Lung microvascular endothelial cell (primary cell): ENCODE results near the gene DFFB. TPM values are rescaled to one million over a fixed set of nuclear protein-coding genes. Genes with fewer than 3 reads are reported as not detected.

Source experiments
- DNase-seq, 2 donors: peaks; one replicate each; pipeline versions ENCODE4 v3.0.0 to v3.0.0-alpha.2; 2010; ENCODE audit warnings: low read depth in 2 of 2
- total RNA-seq: library from RNA; depleted of rRNA; stranded (reverse); fragments of >200 nt; gene quantifications from 2 replicates; pipeline ENCODE4 v1.2.1, GENCODE V29; 2014

DFFB gene
- total RNA-seq, 1 donor from 2014 or later, result 7.5 TPM

GRCh38 chr1:3871451-3871805, 14.2 kb downstream of the DFFB start:
- no peak for DNase-seq

DNA sequence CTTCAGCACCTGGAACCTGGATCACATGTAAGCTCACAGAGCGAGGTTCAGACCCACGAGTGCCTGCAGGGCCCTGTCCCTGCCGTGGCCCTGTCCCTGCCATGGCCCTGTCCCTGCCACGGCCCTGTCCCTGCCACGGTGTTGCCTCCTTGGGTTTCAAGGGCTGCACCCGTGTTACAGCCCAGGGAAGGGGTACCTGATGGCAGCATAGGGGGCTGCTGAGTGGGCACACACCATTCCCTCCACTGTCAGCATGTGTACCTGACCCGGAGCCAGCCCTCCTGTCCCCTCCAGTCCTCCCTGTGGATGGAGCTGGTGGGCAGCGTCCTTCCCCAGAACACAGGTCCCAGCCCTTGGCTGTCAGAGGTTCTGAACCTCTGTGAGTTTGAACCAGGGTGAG, 15.3 kb downstream of the DFFB start:
- DNase-seq, result no peak

DNA sequence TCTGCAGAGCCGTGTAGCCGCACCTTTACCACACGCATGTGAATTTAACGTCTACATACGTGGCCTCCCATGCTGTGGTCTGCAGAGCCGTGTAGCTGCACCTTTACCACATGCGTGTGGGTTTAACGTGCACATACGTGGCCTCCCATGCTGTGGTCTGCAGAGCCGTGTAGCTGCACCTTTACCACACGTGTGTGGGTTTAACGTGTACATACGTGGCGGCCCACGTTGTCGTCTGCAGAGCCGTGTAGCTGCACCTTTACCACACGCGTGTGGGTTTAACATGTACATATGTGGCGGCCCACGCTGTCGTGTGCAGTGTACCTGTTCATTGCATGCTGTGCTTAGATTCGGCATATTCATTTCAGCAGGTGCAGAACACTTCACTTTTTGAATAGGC, 17.5 kb downstream of the DFFB start:
- no peak for DNase-seq

- no peak for DNase-seq
Measured at GRCh38 chr1:3876716-3877115, 19.4 kb downstream of the DFFB start.

- DNase-seq, result no peak
Measured at GRCh38 chr1:3879099-3879498, 21.8 kb downstream of the DFFB start.

- no peak for DNase-seq
Measured at GRCh38 chr1:3879787-3880428, 22.6 kb downstream of the DFFB start.

DNA sequence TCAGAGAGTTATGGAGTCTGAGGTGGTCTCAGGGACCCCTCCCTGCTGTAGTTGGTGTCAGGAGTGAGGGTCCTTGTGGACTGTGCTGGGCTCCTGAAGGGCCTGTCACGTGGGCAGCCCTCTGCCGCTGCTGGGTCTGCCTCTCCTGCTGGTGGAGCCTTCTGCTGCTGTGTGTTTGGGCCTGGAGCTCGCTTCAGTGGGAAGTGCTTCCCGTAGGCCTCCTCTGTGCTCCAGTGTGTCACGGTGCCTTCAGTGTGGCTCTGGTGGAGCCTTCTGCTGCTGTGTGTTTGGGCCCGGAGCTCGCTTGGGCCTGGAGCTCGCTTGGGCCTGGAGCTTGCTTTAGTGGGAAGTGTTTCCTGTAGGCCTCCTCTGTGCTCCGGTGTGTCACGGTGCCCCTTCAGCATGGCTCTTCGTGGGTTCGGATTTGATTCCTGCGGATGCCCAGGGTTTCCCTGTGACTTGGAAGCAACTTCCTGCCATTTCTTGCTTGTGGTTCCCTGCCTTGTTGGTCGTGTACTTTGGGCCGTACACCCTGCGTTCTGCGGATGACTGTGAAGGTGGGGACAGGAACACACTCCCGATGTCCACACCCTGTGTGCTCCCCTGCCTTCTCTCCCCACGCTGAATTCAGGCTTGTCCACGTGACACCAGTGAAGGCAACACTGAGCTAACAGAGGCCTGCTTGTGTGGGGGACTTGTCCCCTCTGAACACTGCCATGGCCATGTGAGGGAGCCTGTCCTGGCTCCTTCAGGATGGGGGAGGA, 23.3 kb downstream of the DFFB start:
- DNase-seq, result no peak

GRCh38 chr1:3881193-3881480, 23.9 kb downstream of the DFFB start:
- DNase-seq, result no peak

DNA sequence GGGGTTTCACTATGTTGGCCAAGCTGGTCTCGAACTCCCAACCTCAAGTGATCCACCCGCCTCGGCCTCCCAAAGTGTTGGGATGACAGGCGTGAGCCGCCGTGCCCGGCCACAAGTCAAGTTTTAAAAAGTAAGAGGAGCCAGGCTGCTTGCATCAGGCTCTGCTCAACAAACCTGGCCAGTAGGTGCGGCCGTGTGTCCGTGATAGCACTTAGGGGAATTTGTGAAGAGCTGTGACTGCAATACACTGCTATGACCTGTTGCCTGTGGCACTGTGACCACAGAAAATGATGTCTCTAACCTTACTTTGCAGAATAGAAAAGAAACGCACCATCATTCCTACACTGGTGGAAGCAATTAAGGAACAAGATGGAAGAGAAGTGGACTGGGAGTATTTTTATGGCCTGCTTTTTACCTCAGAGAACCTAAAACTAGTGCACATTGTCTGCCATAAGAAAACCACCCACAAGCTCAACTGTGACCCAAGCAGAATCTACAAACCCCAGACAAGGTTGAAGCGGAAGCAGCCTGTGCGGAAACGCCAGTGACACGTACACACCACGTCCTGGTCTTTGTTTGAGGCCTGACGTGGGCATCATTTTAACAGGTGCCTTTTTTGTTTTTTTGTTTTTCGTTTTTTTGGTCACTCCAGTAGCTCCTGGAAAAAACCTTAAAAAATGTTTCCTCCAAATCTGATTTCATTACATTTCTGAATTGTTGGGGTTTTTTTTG, 26.1 kb downstream of the DFFB start:
- no peak for DNase-seq

DNA sequence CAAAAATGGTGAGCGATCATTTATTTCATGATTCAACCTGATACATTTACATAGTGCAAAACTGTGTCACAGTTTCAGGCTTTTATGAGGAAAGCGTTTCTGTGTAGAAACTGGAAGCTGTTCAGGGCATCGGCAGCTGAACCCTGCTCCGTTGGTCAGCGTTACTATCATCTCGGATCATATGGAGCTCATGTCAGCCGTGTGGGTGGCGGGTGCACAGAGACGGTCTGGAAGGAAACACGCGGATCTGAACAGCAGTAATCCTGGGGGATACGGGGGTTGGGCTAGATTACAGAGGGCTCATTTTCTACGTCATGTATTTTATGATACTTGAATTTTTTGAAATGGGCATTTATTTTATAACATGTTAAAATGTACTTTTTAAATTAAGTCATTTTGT, 27.7 kb downstream of the DFFB start:
- no peak for DNase-seq

DNA sequence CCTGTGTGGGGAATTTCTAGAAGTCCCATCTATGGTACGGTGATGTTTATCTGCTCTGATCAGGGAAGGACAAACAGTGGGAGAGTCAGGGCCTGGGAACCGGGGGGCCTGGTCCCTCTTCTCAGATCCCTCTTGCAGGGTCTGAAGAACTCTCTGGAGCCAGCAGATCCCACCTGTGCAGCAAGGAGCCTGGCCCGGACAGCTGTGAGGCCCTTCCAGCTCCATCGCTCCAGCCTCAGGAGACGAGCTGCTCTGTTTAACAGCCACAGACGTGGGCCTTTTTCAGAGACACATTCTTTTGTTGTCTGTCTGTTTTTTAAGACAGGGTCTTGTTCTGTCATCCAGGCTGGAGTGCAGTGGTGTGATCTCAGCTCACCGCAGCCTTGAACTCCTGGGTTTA, 28.3 kb downstream of the DFFB start:
- DNase-seq, result no peak

GRCh38 chr1:3886106-3886670, 28.9 kb downstream of the DFFB start:
- DNase-seq, result no peak

GRCh38 chr1:3886691-3887090, 29.4 kb downstream of the DFFB start:
- no peak for DNase-seq

- no peak for DNase-seq
Measured at GRCh38 chr1:3888301-3888700, 31.0 kb downstream of the DFFB start.

DNA sequence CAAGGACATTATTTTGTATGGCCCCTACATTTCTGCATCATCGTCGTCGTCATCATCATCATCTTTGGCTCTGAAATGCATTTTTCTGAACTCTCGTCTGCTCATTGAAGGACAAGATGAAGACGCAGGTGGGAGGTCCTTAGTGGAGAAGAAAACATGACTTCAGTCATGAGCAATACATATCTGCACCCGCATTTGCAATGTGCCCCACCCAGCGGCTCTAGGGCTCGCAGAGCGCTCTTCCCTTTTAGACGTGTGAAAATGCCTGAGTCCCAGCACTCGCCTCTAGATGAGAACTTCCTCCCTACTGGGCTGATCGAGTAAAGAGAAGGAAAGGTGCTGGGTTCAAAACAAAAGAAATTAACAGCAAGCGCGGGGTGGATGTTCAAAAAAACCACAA, 32.7 kb downstream of the DFFB start:
- no peak for DNase-seq

- DNase-seq, result no peak
Measured at GRCh38 chr1:3890389-3891328, 33.4 kb downstream of the DFFB start.

DNA sequence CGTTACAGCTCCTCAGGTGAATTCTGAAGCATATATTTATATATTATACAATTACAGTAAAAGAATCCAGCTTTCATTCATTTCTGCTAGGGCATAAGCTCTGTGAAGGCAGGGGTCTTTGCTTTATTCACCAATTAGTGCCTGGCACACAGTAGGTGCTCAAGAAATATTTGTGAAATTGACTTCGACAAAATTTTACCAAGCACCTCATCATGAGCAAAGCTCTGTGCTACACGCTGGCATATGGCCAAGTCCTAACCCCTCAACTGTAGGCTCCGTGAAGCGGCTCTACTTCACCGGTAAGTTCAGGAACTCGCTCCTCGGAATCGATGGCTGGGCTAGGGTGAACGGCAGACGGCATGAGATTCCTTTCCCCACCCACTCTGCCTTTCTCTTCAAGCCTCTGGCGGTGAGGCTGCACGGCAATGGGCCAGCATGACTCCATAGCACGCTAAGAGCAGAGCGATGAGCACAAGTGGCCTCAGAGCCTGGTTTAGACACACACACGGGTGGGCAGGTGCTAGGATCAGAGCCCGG, 34.1 kb downstream of the DFFB start:
- DNase-seq, result no peak

GRCh38 chr1:3892748-3893147, 35.5 kb downstream of the DFFB start:
- DNase-seq, result no peak

- no peak for DNase-seq
Measured at GRCh38 chr1:3893190-3893589, 35.9 kb downstream of the DFFB start.

- DNase-seq, result no peak
Measured at GRCh38 chr1:3894626-3895278, 37.5 kb downstream of the DFFB start.
